Measurements from ENCODE around the gene IRF5.

The IRF5 gene, protein sequence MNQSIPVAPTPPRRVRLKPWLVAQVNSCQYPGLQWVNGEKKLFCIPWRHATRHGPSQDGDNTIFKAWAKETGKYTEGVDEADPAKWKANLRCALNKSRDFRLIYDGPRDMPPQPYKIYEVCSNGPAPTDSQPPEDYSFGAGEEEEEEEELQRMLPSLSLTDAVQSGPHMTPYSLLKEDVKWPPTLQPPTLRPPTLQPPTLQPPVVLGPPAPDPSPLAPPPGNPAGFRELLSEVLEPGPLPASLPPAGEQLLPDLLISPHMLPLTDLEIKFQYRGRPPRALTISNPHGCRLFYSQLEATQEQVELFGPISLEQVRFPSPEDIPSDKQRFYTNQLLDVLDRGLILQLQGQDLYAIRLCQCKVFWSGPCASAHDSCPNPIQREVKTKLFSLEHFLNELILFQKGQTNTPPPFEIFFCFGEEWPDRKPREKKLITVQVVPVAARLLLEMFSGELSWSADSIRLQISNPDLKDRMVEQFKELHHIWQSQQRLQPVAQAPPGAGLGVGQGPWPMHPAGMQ

DNA sequence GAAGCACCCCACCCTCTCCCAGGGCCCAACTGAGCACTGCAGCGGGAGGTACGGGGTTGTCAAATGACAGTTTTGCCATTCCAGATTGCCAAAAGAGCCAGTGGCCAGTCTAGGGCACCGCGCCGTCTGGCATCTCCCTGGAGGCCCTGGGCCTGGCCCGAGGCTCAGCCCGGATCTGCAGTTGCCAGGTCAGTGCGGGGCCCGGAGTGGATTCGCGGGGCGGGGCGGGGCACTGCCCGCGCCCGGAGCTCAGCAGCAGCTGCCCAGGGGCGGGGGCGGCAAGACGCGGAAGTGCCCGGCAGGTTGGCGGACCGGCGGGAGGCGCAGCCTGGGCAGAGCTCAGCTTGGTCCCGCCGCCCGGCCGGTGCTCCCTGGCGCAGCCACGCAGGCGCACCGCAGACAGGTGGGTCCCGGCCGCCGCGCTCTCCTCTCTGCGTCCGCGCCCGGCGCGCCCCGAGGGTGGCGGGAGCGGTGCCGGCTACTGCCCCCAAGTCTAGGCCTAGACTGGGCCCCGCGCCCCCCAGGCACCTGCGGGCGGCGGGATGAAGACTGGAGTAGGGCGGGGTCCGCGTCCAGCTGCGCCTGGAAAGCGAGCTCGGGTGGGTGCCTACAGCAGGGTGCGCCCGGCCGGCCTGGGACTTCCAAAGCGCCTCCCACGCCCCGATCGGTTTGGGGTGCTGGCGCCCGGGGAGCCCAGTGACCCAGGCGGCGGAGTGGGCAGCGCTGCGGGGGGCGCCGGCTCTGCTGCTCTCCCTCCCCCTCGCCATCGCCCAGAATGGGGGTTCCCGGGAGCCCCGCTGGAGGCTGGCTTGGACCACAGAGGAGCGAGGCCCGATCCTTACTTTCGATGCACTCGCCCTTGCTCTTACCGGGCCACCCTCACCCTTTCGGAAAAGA lies at the start of gene IRF5:
Gene IRF5, plus strand, starts transcription at position 281 of the 897 bp plus-strand sequence. CDS start 4,155 bp downstream, outside the sequence.
- H3K27me3 ChIP-seq (ENCODE audit: control insufficient read depth in 1 of 2, insufficient read depth in 2 of 2, low read length in 2 of 2), result peaks cover 0 to 34% of the 10 kb centered on the region in 2 donors

DNA sequence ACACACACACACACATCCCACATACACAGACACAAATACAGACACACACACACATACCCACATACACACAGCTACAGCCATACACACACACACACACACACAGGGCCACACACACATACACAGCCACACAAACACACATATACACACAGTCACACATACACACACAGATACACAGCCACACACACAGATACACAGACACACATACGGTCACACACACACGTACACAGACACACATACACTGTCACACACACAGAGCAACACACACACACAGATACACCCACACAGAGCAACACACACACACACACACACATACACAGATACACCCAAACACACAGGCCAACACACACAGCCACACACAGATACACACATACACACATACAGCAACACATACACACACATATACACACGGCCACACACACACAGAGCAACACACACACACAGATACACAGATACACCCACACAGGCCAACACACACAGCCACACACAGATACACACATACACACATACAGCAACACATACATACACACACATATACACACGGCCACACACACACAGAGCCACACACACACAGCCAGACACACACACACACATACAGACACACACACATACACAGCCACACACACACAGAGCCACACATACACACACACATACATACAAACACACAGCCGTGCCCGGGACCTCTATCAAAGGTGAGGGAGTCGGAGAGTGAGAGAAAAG lies 49.5 kb upstream of the IRF5 start:
- H3K27me3 ChIP-seq (ENCODE audit: control insufficient read depth in 1 of 2, insufficient read depth in 2 of 2, low read length in 2 of 2), result peaks cover 0 to 36% of the 10 kb centered on the region in 2 donors
- H3K4me1 ChIP-seq (ENCODE audit: insufficient read depth, low read length), result no peaks in the 10 kb centered on the region
- H3K9me3 ChIP-seq (ENCODE audit: low read length), result no peaks in the 10 kb centered on the region
- H3K4me3 ChIP-seq (ENCODE audit: low read depth in 1 of 2, low read length in 2 of 2), result no peak overlapping the region
- no peak overlapping the region for H3K27ac ChIP-seq (ENCODE audit: low read depth, low read length)
- no peak overlapping the region for H3K9ac ChIP-seq (ENCODE audit: low read length)
- no peaks in the 10 kb centered on the region for H3K36me3 ChIP-seq (ENCODE audit: insufficient read depth, low read length)

More for the DNA sequence above, at the start of gene IRF5:
- Histone ChIP-seq H3K9me3 (ENCODE audit: low read length) (no peaks in the 10 kb centered on the region), H3K4me1 (ENCODE audit: insufficient read depth, low read length) (no peaks in the 10 kb centered on the region), H3K4me3 (ENCODE audit: low read depth in 1 of 2, low read length in 2 of 2) (peak within 1 kb of the TSS; percentile 55 to 64), H3K27ac (ENCODE audit: low read depth, low read length) (no peak within 1 kb of the TSS), H3K36me3 (ENCODE audit: insufficient read depth, low read length) (no peaks in the 10 kb centered on the region), H3K9ac (ENCODE audit: low read length) (no peak within 1 kb of the TSS)

DNA sequence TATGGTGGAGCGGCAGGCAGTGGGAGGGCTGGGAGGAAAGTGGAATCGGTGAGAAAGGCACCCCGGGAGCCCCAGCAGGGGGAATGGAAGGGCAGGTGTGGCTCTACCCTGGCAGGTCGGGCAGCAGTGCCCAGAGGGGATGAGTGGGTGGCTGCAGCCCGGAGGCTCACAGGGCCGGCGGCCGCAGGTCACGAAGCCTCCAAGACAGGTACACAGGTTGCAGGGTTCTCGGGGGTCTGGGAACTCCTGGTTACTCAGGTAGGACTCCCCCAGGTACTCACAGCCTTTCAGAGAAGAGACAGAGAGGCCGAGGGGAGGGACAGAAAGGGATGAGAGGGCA lies 49.0 kb upstream of the IRF5 start:
- no peaks in the 10 kb centered on the region for H3K4me1 ChIP-seq (ENCODE audit: insufficient read depth, low read length)
- no peak overlapping the region for H3K27ac ChIP-seq (ENCODE audit: low read depth, low read length)
- no peak overlapping the region for H3K4me3 ChIP-seq (ENCODE audit: low read depth in 1 of 2, low read length in 2 of 2)
- no peaks in the 10 kb centered on the region for H3K9me3 ChIP-seq (ENCODE audit: low read length)
- H3K36me3 ChIP-seq (ENCODE audit: insufficient read depth, low read length), result no peaks in the 10 kb centered on the region
- H3K27me3 ChIP-seq (ENCODE audit: control insufficient read depth in 1 of 2, insufficient read depth in 2 of 2, low read length in 2 of 2), result peaks cover 0 to 36% of the 10 kb centered on the region in 2 donors
- H3K9ac ChIP-seq (ENCODE audit: low read length), result no peak overlapping the region

DNA sequence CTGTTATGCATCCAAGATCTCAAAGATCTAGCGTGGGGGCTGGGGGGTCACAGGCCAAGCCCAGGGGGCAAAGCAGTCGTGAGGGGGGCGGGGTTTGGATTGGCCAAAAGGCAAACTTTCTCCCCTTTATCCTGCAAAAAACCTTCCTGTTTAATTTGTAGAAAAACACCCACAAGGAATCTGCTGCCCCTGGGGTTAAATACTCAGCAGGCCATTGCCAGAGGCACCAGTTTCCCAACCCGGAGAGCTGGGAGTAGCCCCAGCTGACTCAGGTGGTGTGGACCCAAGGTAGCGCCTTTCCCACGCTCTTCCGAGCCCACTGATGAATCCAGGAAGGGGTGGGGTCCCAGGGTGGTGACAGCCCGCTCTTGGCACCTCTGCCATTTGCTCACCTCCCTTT lies 48.6 kb upstream of the IRF5 start:
- Histone ChIP-seq H3K4me1 (ENCODE audit: insufficient read depth, low read length) (no peaks in the 10 kb centered on the region), H3K4me3 (ENCODE audit: low read depth in 1 of 2, low read length in 2 of 2) (no peak overlapping the region), H3K27ac (ENCODE audit: low read depth, low read length) (no peak overlapping the region), H3K9me3 (ENCODE audit: low read length) (no peaks in the 10 kb centered on the region), H3K27me3 (ENCODE audit: control insufficient read depth in 1 of 2, insufficient read depth in 2 of 2, low read length in 2 of 2) (peaks cover 0 to 36% of the 10 kb centered on the region in 2 donors), H3K9ac (ENCODE audit: low read length) (no peak overlapping the region), H3K36me3 (ENCODE audit: insufficient read depth, low read length) (no peaks in the 10 kb centered on the region)

DNA sequence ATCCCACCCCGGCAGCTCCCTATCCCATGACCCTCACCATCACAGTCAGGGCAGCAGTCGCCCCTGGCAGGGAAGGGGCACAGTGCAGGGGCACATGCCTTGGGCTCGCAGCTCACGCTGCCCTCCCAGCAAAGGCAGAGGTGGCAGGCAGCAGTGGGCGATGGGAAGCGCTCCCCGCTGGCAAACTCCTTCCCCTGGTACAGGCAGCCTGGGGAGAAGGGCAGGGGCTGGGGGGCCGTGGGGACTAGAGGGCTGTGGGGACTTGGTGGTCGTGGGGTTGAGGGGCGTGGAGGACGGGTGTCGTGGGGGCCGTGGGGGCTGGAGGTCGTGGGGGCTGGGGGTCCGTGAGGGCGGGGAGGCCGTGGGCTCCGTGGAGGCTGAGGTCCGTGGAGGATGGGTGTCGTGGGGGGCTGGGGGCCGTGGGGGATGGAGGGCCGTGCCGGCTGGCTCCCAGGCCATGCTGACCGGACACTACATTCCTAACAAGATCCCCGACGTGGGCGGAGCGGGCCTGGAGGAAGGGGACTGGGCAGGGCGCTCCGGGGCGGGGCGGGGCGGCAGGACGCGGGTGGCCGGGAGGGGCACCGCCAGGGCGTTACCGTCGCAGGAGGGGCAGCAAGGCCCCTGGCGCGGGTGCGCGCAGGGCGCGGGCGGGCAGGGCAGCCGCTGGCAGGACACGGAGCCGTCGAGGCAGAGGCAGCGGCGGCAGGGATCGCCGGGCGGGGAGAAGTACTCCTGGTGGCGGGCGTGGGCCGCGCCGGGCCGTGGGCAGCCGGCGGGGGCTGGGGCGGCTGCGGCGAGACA lies 47.2 kb upstream of the IRF5 start:
- Histone ChIP-seq H3K4me3 (ENCODE audit: low read depth in 1 of 2, low read length in 2 of 2) (no peak overlapping the region), H3K36me3 (ENCODE audit: insufficient read depth, low read length) (no peaks in the 10 kb centered on the region), H3K9ac (ENCODE audit: low read length) (no peak overlapping the region), H3K4me1 (ENCODE audit: insufficient read depth, low read length) (no peaks in the 10 kb centered on the region), H3K27ac (ENCODE audit: low read depth, low read length) (no peak overlapping the region), H3K27me3 (ENCODE audit: control insufficient read depth in 1 of 2, insufficient read depth in 2 of 2, low read length in 2 of 2) (peaks cover 0 to 36% of the 10 kb centered on the region in 2 donors), H3K9me3 (ENCODE audit: low read length) (no peaks in the 10 kb centered on the region)

DNA sequence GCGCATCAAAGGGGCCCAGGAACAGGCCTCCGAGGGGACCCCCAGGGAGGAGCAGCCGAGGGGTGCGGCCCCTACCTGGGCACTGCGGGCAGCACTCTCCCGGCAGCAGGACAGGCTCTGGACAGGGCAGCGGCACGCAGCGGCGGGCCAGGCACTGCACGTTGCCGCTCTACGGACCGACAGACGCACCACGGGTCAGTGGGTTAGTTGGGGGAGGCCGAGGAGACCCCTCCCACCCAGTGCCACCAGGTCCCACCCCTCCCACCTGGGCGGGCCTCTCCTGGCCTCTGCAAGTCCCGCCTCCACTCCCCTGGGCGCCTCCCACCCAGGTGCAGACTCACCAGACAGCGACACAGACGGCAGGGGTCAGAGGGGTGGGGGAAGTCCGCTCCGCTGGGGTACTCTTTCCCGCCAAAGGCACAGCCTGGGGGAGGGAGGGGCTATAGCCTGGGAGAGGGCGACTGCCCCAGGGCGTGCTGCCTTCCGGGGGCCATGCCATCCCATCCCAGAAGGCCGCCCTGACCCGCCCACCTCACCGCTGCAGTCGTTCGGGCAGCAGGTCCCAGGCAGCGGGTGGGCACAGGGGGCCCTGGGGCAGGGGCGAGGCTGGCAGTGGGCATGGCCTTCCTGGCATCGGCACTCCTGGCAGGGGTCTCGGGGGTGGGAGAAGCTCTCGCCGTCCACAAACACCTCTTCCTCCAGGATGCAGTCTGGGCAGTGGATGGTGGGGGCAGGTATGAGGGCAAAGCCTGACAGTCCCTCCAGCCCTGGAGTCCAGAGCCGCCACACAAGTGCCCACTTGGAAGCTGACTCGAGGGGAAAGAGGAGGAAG lies 46.4 kb upstream of the IRF5 start:
- Histone ChIP-seq H3K9ac (ENCODE audit: low read length) (no peak overlapping the region), H3K36me3 (ENCODE audit: insufficient read depth, low read length) (no peaks in the 10 kb centered on the region), H3K27me3 (ENCODE audit: control insufficient read depth in 1 of 2, insufficient read depth in 2 of 2, low read length in 2 of 2) (peaks cover 0 to 36% of the 10 kb centered on the region in 2 donors), H3K4me1 (ENCODE audit: insufficient read depth, low read length) (no peaks in the 10 kb centered on the region), H3K27ac (ENCODE audit: low read depth, low read length) (no peak overlapping the region), H3K9me3 (ENCODE audit: low read length) (no peaks in the 10 kb centered on the region), H3K4me3 (ENCODE audit: low read depth in 1 of 2, low read length in 2 of 2) (no peak overlapping the region)

- no peak overlapping the region for H3K27ac ChIP-seq (ENCODE audit: low read depth, low read length)
- no peaks in the 10 kb centered on the region for H3K36me3 ChIP-seq (ENCODE audit: insufficient read depth, low read length)
- peaks cover 0 to 30% of the 10 kb centered on the region in 2 donors for H3K27me3 ChIP-seq (ENCODE audit: control insufficient read depth in 1 of 2, insufficient read depth in 2 of 2, low read length in 2 of 2)
- no peak overlapping the region for H3K4me3 ChIP-seq (ENCODE audit: low read depth in 1 of 2, low read length in 2 of 2)
- no peak overlapping the region for H3K9ac ChIP-seq (ENCODE audit: low read length)
- no peaks in the 10 kb centered on the region for H3K9me3 ChIP-seq (ENCODE audit: low read length)
- H3K4me1 ChIP-seq (ENCODE audit: insufficient read depth, low read length), result no peaks in the 10 kb centered on the region
These were observed 45.8 kb upstream of the IRF5 start for GRCh38 chr7:128891942-128892269.

DNA sequence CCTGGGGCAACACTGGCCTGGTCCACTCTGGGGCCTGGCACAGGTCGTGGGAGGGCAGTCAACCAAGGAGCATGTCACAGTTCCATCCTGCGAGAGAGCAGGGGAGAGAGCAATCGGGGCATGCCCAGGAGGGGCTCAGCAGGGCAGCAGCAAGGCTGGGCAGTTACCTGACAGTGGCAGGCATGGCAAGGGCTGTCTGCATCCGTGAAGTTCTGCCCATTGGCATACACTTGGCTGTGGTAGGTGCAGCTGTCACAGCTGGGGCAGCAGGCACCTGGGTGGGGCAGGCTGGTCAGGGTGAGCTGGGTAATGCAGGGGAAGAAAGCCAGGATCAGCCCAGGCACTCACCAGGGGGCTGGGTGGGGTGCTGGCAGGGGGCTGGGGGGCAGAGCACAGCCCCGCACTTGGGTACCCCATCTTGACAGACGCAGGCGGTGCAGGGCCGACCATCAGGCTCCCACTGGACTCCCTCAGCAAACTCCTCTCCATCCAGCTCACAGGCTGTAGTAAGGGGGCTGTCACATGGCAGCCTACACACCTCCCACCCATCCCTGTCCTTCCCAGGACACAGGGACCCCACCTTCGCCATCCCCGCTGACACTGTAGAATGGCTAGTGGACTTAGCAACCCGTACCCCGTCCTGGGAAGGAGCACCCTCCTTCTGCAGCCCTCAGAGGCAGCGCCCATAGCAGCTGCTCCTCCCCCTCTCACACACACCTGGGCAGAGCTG lies 45.0 kb upstream of the IRF5 start:
- no peak overlapping the region for H3K4me3 ChIP-seq (ENCODE audit: low read depth in 1 of 2, low read length in 2 of 2)
- H3K4me1 ChIP-seq (ENCODE audit: insufficient read depth, low read length), result no peaks in the 10 kb centered on the region
- no peaks in the 10 kb centered on the region for H3K9me3 ChIP-seq (ENCODE audit: low read length)
- H3K9ac ChIP-seq (ENCODE audit: low read length), result no peak overlapping the region
- H3K27me3 ChIP-seq (ENCODE audit: control insufficient read depth in 1 of 2, insufficient read depth in 2 of 2, low read length in 2 of 2), result peaks cover 0 to 25% of the 10 kb centered on the region in 2 donors
- H3K36me3 ChIP-seq (ENCODE audit: insufficient read depth, low read length), result no peaks in the 10 kb centered on the region
- no peak overlapping the region for H3K27ac ChIP-seq (ENCODE audit: low read depth, low read length)

GRCh38 chr7:128893251-128894100 lies 44.3 kb upstream of the IRF5 start:
- Histone ChIP-seq H3K9ac (ENCODE audit: low read length) (no peak overlapping the region), H3K4me3 (ENCODE audit: low read depth in 1 of 2, low read length in 2 of 2) (no peak overlapping the region), H3K9me3 (ENCODE audit: low read length) (no peaks in the 10 kb centered on the region), H3K27me3 (ENCODE audit: control insufficient read depth in 1 of 2, insufficient read depth in 2 of 2, low read length in 2 of 2) (peaks cover 0 to 20% of the 10 kb centered on the region in 2 donors), H3K36me3 (ENCODE audit: insufficient read depth, low read length) (no peaks in the 10 kb centered on the region), H3K27ac (ENCODE audit: low read depth, low read length) (no peak overlapping the region), H3K4me1 (ENCODE audit: insufficient read depth, low read length) (no peaks in the 10 kb centered on the region)
